Activated CD8-positive, alpha-beta memory T cell treated with anti-CD3 and anti-CD28 coated beads for 24 hours (primary cell): ENCODE measurements around the gene TSPAN33.

ENCODE experiments used
- DNase-seq: peaks from one replicate; pipeline ENCODE4 v3.0.0-alpha.2; 2020

The TSPAN33 gene

GRCh38 chr7:129136887-129137642 lies 7.4 kb upstream of the TSPAN33 start:
- no peak for DNase-seq

- no peak for DNase-seq
Observed at GRCh38 chr7:129143724-129144094, 798 bp upstream of the TSPAN33 start.

- peak; percentile 70 for DNase-seq
Observed at GRCh38 chr7:129144834-129145668, 544 bp downstream of the TSPAN33 start.

GRCh38 chr7:129146237-129146979 lies 1.9 kb downstream of the TSPAN33 start:
- no peak for DNase-seq

GRCh38 chr7:129147731-129148130 lies 3.2 kb downstream of the TSPAN33 start:
- no peak for DNase-seq

- DNase-seq = no peak
Observed at GRCh38 chr7:129149511-129149910, 5.0 kb downstream of the TSPAN33 start.

GRCh38 chr7:129150199-129150996 lies 5.9 kb downstream of the TSPAN33 start:
- no peak for DNase-seq

GRCh38 chr7:129157651-129158050 lies 13.1 kb downstream of the TSPAN33 start:
- DNase-seq = no peak

- no peak for DNase-seq
Observed at GRCh38 chr7:129159539-129159938, 15.0 kb downstream of the TSPAN33 start.

GRCh38 chr7:129160161-129160905 lies 15.8 kb downstream of the TSPAN33 start:
- no peak for DNase-seq

GRCh38 chr7:129161524-129162225 lies 17.2 kb downstream of the TSPAN33 start:
- DNase-seq = no peak

- DNase-seq = no peak
Observed at GRCh38 chr7:129162732-129163131, 18.2 kb downstream of the TSPAN33 start.

GRCh38 chr7:129163875-129164544 lies 19.5 kb downstream of the TSPAN33 start:
- DNase-seq = no peak

GRCh38 chr7:129166745-129167144 lies 22.2 kb downstream of the TSPAN33 start:
- no peak for DNase-seq

- no peak for DNase-seq
Observed at GRCh38 chr7:129167817-129168216, 23.3 kb downstream of the TSPAN33 start.

- DNase-seq = no peak
Observed at GRCh38 chr7:129168231-129169021, 23.9 kb downstream of the TSPAN33 start.

- peak; percentile 80 for DNase-seq
Observed at GRCh38 chr7:129169171-129169671, 24.7 kb downstream of the TSPAN33 start.

GRCh38 chr7:129169686-129170440 lies 25.4 kb downstream of the TSPAN33 start:
- DNase-seq = peak; percentile 63
